Activated CD8-positive, alpha-beta memory T cell treated with anti-CD3 and anti-CD28 coated beads, Interleukin-2, amount 10 ng/mL, durations not matched to agents 7 days and 5 days (primary cell): ENCODE results near the gene NR2C2. TPM values are rescaled to one million over a fixed set of nuclear protein-coding genes. Genes with fewer than 3 reads are reported as not detected.

Experiments
- ATAC-seq: fragments of 150-1000 bp; cut with Tn5 transposase; one replicate; pipeline ENCODE4 v1.10.0; 2021; ENCODE audit warnings: moderate library complexity
- CTCF ChIA-PET: fragments of 350-600 bp; sonication (Branson Sonifier 250); formaldehyde crosslinking; loops from one replicate; lab custom pipeline; 2021; ENCODE audit warnings: antibody characterized with exemption; lab: Charles Lee
- DNase-seq: peaks from one replicate; pipeline ENCODE4 v3.0.0-alpha.2; 2020
- H3K27ac Mint-ChIP-seq: one replicate; pipeline ENCODE4 v1.8.0; 2021; ENCODE audit warnings: mild to moderate bottlenecking, mixed read lengths
- H3K27me3 Mint-ChIP-seq: one replicate; pipeline ENCODE4 v1.8.0; 2021; ENCODE audit warnings: mixed read lengths
- H3K36me3 Mint-ChIP-seq: one replicate; pipeline ENCODE4 v1.8.0; 2021; ENCODE audit warnings: mild to moderate bottlenecking, mixed read lengths
- H3K4me1 Mint-ChIP-seq: one replicate; pipeline ENCODE4 v1.8.0; 2021; ENCODE audit warnings: mixed read lengths
- H3K4me3 Mint-ChIP-seq: one replicate; pipeline ENCODE4 v1.8.0; 2021; ENCODE audit warnings: mild to moderate bottlenecking, moderate library complexity, mixed read lengths
- H3K9me3 Mint-ChIP-seq: one replicate; pipeline ENCODE4 v1.8.0; 2022; ENCODE audit warnings: low read depth, mixed read lengths
- total RNA-seq, 2 experiments: library from RNA; stranded (reverse); gene quantifications; one replicate each; pipeline ENCODE4 v1.2.3, GENCODE V29; 2021

NR2C2 gene
- total RNA-seq, 2 experiments from 2014 or later = 56.5 to 69.7 TPM

GRCh38 chr3:14926592-14926991 is 20.8 kb upstream of the NR2C2 start:
- H3K9me3 Mint-ChIP-seq = no peaks in the 10 kb centered on the region
- DNase-seq (no peak), ATAC-seq (no peak)
- H3K4me1 Mint-ChIP-seq = no peaks in the 10 kb centered on the region
- no peak overlapping the region for H3K4me3 Mint-ChIP-seq
- H3K27me3 Mint-ChIP-seq = peaks cover 5% of the 10 kb centered on the region
- H3K36me3 Mint-ChIP-seq = no peaks in the 10 kb centered on the region
- CTCF ChIA-PET = interaction anchor here (0.7 to 2.5 kb wide), 13 partner anchors 10 to 275 kb away, joined by 3 to 11 read pairs (median 4); partner anchors contain the start of gene CCDC174
- H3K27ac Mint-ChIP-seq = no peak overlapping the region

- DNase-seq = no peak
- Mint-ChIP-seq H3K27me3 (peaks cover 5% of the 10 kb centered on the region), H3K27ac (no peak overlapping the region), H3K36me3 (no peaks in the 10 kb centered on the region), H3K9me3 (no peaks in the 10 kb centered on the region), H3K4me3 (no peak overlapping the region), H3K4me1 (no peaks in the 10 kb centered on the region)
- CTCF ChIA-PET = interaction anchor here (0.7 to 2.5 kb wide), 7 partner anchors 19 to 276 kb away, joined by 3 to 11 read pairs (median 4); partner anchors contain the start of gene CCDC174
- ATAC-seq = no peak
These were observed 20.1 kb upstream of the NR2C2 start for GRCh38 chr3:14927308-14927707.

GRCh38 chr3:14929310-14930074 is 17.9 kb upstream of the NR2C2 start:
- Mint-ChIP-seq H3K27me3 (peaks cover 8% of the 10 kb centered on the region), H3K27ac (no peak overlapping the region), H3K4me1 (no peaks in the 10 kb centered on the region), H3K4me3 (no peak overlapping the region), H3K36me3 (no peaks in the 10 kb centered on the region), H3K9me3 (no peaks in the 10 kb centered on the region)
- CTCF ChIA-PET = interaction anchor here (1.0 kb wide), 1 partner anchor 8 kb away, joined by 4 read pairs; no protein-coding TSS in a partner anchor
- DNase-seq (no peak), ATAC-seq (no peak)

- H3K36me3 Mint-ChIP-seq = no peaks in the 10 kb centered on the region
- no peaks in the 10 kb centered on the region for H3K9me3 Mint-ChIP-seq
- H3K4me1 Mint-ChIP-seq = no peaks in the 10 kb centered on the region
- H3K27ac Mint-ChIP-seq = no peak overlapping the region
- CTCF ChIA-PET = no interaction called here
- no peak for DNase-seq
- H3K27me3 Mint-ChIP-seq = peaks cover 8% of the 10 kb centered on the region
- no peak overlapping the region for H3K4me3 Mint-ChIP-seq
- ATAC-seq = no peak
These were observed 13.5 kb upstream of the NR2C2 start for GRCh38 chr3:14933820-14934425.

- Mint-ChIP-seq H3K27me3 (peaks cover 8% of the 10 kb centered on the region), H3K9me3 (no peaks in the 10 kb centered on the region), H3K36me3 (no peaks in the 10 kb centered on the region), H3K4me3 (no peak overlapping the region), H3K27ac (no peak overlapping the region), H3K4me1 (no peaks in the 10 kb centered on the region)
- ATAC-seq (no peak), DNase-seq (no peak)
- CTCF ChIA-PET = interaction anchor here (0.7 to 1.4 kb wide), 2 partner anchors 10 to 15 kb away, joined by 4 to 5 read pairs; no protein-coding TSS in a partner anchor
These were observed 11.6 kb upstream of the NR2C2 start for GRCh38 chr3:14935592-14936345.

- Mint-ChIP-seq H3K36me3 (peaks cover 9% of the 10 kb centered on the region), H3K4me3 (no peak overlapping the region), H3K27me3 (peaks cover 5% of the 10 kb centered on the region), H3K27ac (no peak overlapping the region), H3K4me1 (peaks cover 7% of the 10 kb centered on the region), H3K9me3 (no peaks in the 10 kb centered on the region)
- CTCF ChIA-PET = interaction anchor here (1.1 kb wide), 1 partner anchor 13 kb away, joined by 4 read pairs; no protein-coding TSS in a partner anchor
- DNase-seq (no peak), ATAC-seq (no peak)
These were observed 8.4 kb upstream of the NR2C2 start for GRCh38 chr3:14938954-14939353.

GRCh38 chr3:14941871-14942270 is 5.5 kb upstream of the NR2C2 start:
- Mint-ChIP-seq H3K4me1 (peaks cover 27% of the 10 kb centered on the region), H3K27me3 (no peaks in the 10 kb centered on the region), H3K36me3 (peaks cover 29% of the 10 kb centered on the region), H3K27ac (no peak overlapping the region), H3K4me3 (no peak overlapping the region), H3K9me3 (no peaks in the 10 kb centered on the region)
- DNase-seq (no peak), ATAC-seq (no peak)
- CTCF ChIA-PET = no interaction called here

GRCh38 chr3:14943042-14943441 is 4.3 kb upstream of the NR2C2 start:
- H3K4me3 Mint-ChIP-seq = no peak overlapping the region
- no peak overlapping the region for H3K27ac Mint-ChIP-seq

GRCh38 chr3:14946236-14946635 is 1.1 kb upstream of the NR2C2 start:
- CTCF ChIA-PET = interaction anchor here (1.5 to 2.1 kb wide), 3 partner anchors 20 to 25 kb away, joined by 5 to 11 read pairs (median 5); no protein-coding TSS in a partner anchor
- Mint-ChIP-seq H3K36me3 (peaks cover 36% of the 10 kb centered on the region), H3K4me1 (peaks cover 52% of the 10 kb centered on the region)

More at GRCh38 chr3:14943042-14943441, 4.3 kb upstream of the NR2C2 start:
- no peak for DNase-seq
- ATAC-seq = no peak
- Mint-ChIP-seq H3K36me3 (peaks cover 29% of the 10 kb centered on the region), H3K9me3 (no peaks in the 10 kb centered on the region), H3K4me1 (peaks cover 29% of the 10 kb centered on the region), H3K27me3 (no peaks in the 10 kb centered on the region)
- CTCF ChIA-PET = interaction anchor here (0.6 to 0.8 kb wide), 2 partner anchors 15 to 51 kb away, joined by 3 read pairs; no protein-coding TSS in a partner anchor

GRCh38 chr3:14946739-14947099 is 664 bp upstream of the NR2C2 start:
- no peak for ATAC-seq
- Mint-ChIP-seq H3K9me3 (no peaks in the 10 kb centered on the region), H3K36me3 (peaks cover 36% of the 10 kb centered on the region), H3K4me3 (peak overlapping the region; percentile 82), H3K27me3 (no peaks in the 10 kb centered on the region), H3K27ac (peak overlapping the region; percentile 86), H3K4me1 (peaks cover 52% of the 10 kb centered on the region)
- no peak for DNase-seq
- CTCF ChIA-PET = interaction anchor here (1.0 to 2.1 kb wide), 5 partner anchors 12 to 295 kb away, joined by 3 to 11 read pairs (median 5); partner anchors contain the start of gene CCDC174

More at GRCh38 chr3:14946236-14946635, 1.1 kb upstream of the NR2C2 start:
- Mint-ChIP-seq H3K4me3 (peak overlapping the region; percentile 82), H3K9me3 (no peaks in the 10 kb centered on the region), H3K27me3 (no peaks in the 10 kb centered on the region), H3K27ac (peak overlapping the region; percentile 86)
- no peak for DNase-seq
- no peak for ATAC-seq

GRCh38 chr3:14947886-14948608 is 664 bp downstream of the NR2C2 start:
- CTCF ChIA-PET = interaction anchor here (0.5 to 1.3 kb wide), 5 partner anchors 11 to 297 kb away, joined by 3 to 5 read pairs (median 3); partner anchors contain the start of genes CCDC174 and MRPS25
- peak; percentile 97 for DNase-seq
- H3K27me3 Mint-ChIP-seq = no peaks in the 10 kb centered on the region
- H3K27ac Mint-ChIP-seq = peak overlapping the region; percentile 100
- peak overlapping the region; percentile 98 for H3K4me3 Mint-ChIP-seq
- peak; percentile 94 for ATAC-seq
- H3K4me1 Mint-ChIP-seq = peaks cover 50% of the 10 kb centered on the region
- no peaks in the 10 kb centered on the region for H3K9me3 Mint-ChIP-seq
- H3K36me3 Mint-ChIP-seq = peaks cover 34% of the 10 kb centered on the region

- no peak for ATAC-seq
- no peak for DNase-seq
- Mint-ChIP-seq H3K4me1 (peaks cover 47% of the 10 kb centered on the region), H3K4me3 (peak overlapping the region; percentile 98), H3K36me3 (peaks cover 30% of the 10 kb centered on the region), H3K27me3 (no peaks in the 10 kb centered on the region), H3K27ac (peak overlapping the region; percentile 100), H3K9me3 (no peaks in the 10 kb centered on the region)
- CTCF ChIA-PET = interaction anchor here (0.9 to 1.3 kb wide), 3 partner anchors 11 to 117 kb away, joined by 3 to 4 read pairs (median 3); partner anchors contain the start of gene MRPS25
These were observed 1.2 kb downstream of the NR2C2 start for GRCh38 chr3:14948609-14949038.
